Dermis blood vessel endothelial cell (primary cell): ENCODE data around the gene ANAPC16. TPM values are rescaled to one million over a fixed set of nuclear protein-coding genes. Genes with fewer than 3 reads are reported as not detected.
"Not testable (repeated sequence)": the region's sequence is repeated elsewhere in the genome, so short reads cannot be mapped to it uniquely, and the experiment has no call there.

ENCODE experiments used
- DNase-seq: peaks from one replicate; pipeline ENCODE4 v3.0.0; 2010
- total RNA-seq: library from RNA; depleted of rRNA; stranded (reverse); fragments of >200 nt; gene quantifications from 2 replicates; pipeline ENCODE4 v1.2.3, GENCODE V29; 2014

The ANAPC16 gene
- 51.5 and 54.5 TPM in 2 replicates for total RNA-seq

DNA sequence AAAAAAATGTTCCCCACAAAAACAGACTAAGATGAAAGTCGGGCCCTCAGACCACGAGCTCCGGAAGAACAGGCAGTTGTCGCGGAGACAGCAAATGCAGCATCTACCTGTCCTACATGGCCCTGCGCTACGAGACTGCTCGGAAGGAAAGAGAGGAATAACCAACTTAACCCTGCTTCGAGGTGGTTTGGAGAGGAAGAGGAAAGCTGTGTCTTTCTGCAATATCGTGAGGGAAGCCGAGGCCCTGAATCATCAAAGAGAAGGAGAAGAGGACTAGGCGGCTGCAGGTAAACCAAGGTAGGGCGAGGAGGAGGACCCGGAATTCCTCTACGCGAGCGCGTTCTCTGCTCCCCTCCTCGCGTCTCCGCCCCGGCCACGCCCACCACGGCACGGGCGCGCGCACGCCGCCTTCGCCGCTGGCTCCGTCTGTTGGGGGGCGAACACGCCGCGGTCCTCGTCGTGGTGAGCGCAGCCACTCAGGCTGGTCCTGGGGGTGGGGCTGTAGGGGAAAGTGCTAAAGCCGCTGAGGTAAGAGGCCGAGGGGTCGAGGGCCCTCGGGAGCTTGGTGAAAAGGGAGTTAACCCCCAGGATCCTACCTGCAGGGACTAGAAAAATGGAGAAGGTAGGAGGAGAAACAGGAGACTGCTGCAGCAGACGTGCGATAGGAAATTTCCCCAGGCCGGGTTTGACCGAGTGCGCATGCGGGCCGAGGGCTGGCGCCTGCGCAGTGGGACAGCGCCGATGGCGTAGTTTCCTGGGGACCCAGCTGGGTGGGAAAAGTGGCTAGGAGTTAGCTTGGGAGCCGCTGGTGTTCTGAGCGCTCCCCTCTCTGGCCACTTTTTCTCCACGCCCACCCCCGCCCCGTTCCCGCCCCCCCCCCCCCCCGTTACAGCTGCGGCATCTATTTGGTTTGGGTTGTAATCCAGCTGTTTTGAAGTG is at the start of gene ANAPC16, which contains the start of gene ASCC1:
TSS of gene ANAPC16 (plus strand) at position 402 of the 939 bp plus-strand sequence. CDS start 7,903 bp downstream, outside the sequence.
TSS of gene ASCC1 (minus strand) at position 666 of the 939 bp plus-strand sequence. CDS start 2,978 bp downstream, outside the sequence.
- peak; percentile 94 for DNase-seq

DNA sequence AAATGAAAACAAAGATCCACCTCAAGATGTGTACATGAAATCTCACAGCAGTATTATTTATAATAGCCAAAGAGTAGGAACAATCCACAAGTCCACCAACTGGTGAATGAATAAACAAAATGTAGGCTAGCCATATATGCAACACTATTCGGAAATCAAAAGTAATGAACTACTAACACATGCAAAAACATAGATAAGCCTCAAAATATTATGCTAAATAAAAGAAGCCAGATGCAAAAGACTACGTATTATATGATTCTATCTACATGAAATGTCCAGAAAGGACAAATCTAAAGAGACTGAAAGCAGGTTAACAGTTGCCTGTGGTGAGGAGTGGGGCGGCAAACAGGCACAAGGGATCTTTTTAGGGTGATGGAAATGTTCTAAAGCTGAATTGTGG is 48.7 kb upstream of the ANAPC16 start:
- no peak for DNase-seq

DNA sequence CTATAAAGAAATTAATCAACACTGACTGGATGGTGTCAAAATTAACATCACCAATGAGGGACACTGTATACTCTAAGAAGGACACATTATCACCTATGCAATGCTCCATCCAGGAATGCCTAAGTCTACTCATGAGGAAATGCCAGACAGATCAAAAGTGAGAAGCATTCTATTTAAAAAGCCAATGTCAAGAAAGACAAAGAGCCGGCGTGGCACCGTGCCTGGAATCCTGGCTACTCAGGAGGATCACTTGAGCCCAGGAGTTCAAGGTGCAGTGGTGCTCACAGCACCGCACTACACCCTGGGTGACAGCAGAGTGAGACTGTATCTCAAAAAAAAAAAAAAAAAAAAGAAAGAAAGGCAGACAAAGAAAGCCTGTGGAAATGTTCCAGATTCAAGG is 45.5 kb upstream of the ANAPC16 start:
- peak; percentile 56 for DNase-seq

DNA sequence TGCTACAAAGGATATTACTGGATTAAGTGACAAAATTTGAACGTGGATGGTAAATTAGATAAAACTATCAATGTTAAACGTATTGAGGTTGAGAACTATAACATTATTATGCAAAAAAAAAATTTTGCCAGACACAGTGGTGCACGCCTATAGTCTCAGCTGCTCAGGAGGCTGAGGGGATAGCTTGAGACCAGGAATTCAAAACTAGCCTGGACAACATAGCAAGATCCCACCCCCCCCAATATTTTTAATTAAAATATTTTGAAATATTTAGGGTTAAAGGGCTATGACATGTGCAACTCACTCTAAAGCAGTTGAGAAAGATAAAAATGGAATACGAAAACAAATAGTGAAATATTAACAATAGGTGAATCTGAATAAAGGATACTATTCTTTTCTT is 45.1 kb upstream of the ANAPC16 start:
- DNase-seq, result no peak

DNA sequence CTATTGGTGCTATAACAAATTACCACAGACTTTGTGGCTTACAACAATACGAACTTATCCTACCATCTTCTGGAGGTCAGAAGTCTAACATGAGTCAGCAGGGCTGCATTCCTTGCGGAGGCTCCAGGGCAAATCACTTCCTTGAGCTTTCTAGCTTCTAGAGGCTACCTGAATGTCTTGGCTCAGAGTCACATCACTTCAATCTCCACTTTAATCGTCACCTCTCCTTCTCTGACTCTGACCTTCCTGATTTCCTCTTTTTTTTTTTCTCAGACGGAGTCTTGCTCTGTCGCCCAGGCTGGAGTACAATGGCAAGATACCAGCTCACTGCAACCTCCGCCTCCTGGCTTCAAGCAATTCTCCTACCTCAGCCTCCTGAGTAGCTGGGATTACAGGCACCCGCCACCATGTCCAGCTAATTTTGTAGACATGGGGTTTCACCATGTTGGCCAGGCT is 44.6 kb upstream of the ANAPC16 start:
- peak; percentile 93 for DNase-seq

DNA sequence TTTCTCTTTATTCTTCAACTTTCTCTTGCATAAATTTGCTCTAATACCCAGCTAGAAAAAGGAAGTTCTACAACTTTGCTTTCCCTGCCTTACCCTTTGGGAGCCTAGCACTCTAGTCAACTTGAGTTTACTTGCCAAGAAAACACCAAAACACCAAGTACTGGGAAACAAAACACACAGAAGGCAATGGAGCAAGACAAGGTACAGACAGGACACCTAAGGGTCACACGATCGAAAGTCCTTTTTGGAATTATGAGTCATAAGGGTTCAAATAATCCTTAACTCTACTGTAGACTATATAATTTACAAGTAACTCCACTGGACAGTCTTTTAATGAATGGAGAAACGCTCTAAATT is 42.6 kb upstream of the ANAPC16 start:
- no peak for DNase-seq

DNA sequence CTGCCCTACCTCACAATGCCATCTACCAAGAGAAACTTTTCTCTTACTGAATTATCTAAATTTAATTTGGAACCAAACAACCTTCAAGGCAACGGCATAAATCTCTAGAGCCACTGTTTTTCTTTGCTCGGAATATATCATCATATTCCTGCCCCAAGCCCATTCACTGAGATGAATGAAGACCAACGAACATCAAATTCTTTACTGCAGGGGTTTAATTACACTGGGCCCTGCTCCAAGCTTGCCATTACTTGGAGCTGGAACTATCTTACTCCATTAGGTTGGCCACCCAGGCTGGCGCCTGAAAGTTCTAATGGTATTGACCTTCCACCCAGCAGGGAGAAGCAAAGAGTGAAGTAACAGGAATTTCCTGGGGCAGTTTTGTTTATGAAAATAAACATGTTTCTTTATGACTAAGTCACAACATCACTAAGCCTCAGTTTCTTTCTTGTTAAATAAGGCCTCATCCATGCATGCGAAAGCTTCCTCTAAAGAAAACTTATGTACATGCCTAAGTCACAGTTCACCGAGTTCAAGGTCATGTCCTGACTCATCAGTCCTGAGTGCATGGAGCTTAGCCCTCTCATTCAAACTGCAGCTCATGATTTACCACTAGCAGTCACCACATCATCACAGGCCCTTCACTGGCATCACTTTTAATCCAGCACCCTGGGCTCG is 42.1 kb upstream of the ANAPC16 start:
- DNase-seq, result no peak

DNA sequence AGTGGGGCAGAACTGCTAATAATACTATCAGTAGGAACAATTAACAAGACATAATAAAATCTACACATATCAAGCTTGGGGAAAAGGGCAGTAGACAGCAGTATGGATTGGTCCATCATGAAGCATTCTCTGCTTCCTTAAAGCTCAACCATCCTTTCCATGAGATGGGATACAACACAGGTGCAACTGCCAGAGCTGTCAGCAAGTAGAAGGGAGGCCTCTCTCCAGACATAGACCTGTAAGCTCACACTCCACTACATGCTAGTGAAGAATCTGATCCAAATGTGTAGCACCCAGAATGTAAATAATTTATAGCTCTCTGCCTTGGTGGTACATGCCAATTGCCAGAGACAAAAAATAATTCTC is 41.5 kb upstream of the ANAPC16 start:
- no peak for DNase-seq

DNA sequence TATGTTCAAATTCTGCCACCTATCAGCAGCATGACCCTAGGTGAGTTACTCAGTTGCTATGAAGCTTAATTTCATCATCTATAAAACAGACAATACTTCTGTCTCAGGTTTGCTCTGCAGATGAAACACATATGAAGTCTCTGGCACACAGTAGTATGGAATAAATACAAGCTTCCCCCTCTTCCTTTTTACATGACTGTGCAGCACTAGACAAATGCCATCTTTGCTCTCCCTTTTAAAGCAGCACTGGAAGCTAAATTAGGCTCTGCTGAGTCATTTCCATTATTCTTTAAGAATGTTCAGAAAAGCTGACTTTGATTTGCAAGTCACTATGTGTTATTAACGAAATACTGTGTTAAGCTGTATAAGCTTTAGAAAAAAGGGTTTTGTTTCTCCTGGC is 40.7 kb upstream of the ANAPC16 start:
- DNase-seq, result peak; percentile 66

DNA sequence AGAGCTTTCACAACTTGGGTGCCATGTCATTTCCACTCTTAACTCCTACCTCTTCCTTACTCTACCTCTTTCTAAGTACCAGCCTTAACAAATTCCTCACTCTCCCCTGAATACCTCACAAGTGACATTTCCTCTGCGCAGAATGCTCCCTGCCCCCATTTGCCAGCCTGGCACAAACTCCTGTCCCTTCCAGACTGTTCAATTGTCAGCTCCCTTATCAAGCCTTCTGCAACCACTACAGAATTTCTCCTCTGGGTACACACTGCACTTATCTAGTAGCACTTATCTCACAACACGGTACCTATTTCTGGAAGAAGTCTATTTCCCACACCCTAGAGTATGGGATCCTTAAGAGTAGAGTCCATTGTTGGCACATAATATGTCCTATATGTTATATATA is 39.1 kb upstream of the ANAPC16 start:
- DNase-seq, result no peak

DNA sequence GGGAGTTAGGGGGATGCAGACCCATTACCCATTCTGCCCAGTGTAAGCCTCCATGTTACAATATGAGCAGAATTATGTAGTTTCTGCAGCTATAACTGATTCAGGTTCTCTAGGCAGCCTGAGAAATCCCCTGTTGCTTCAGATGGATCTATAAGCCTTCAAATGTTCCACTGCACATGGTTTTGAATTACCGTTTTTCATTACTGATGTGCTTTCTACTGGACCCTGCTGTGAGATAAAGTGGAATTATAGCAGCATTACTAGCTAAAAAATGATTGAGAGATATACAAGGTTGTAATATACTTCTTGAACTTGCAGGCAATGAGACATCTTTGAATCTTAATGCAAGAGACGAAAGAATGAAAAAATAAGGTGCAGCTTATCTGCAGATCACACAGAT is 38.4 kb upstream of the ANAPC16 start:
- no peak for DNase-seq

DNA sequence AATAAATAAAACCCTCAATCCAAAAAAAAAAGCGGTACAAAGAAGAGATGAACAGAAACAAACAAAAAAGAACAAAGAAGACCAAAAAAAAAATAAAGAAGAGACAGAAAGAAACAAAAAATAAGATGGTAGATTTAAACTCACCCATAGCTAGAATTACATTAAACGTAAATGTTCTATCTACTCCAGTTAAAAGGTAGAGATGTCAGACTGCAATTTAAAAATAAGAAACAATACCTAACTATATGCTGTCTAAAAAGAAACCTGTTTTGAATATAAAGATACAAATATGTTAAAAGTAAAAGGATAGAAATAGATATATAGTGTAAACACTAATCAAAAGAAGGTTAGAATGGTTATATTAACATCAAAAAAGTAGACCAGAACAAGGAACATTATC is 31.7 kb upstream of the ANAPC16 start:
- DNase-seq, result no peak

DNA sequence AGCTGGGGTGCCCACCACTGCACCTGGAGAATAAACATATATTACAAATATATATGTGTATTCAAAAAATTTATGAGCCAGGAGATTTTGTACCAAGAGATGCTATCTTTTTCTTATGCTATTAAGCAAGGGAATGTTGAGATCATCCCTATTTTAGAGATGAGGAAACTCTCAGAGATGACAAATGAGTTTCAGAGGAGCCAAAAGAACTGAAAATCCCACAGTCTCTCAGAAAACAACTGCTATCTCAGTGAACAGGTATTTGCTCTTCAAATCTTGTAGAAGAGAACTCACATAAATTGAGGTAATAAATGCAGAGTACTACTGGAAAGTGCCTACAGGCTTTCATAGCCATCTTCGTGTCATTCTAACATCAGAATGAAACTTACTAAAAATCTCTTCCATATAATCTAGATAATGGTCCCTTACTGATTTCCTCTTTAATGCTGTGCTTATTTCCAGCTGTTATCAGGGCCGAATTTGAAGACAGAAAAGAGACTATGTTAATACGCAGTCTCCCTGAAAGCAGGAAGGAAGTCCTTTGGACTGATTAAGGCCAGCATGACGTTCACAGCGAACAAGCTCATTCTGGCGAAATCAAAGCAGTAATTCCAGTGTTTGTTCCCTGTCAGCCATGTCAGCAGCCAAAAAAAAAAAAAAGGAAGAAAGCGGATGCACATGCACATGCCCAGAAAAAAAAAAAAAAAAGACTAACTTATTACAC is 29.4 kb upstream of the ANAPC16 start:
- DNase-seq, result peak; percentile 84

DNA sequence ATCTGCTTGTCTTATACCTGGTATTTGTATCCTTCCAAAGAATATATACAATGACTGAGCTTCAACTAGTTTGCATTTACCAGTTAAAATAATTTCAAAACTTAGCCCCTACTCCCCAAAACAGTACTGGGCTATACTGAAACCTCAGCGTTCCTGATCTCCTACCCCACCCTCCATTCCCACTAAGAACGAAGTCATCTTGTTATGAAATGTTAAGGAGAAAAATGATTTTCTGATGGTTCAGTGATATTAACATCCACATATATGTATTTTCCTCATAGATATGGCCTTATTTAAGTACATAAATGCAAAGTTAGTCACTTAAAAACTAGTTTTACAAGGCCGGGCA is 28.9 kb upstream of the ANAPC16 start:
- DNase-seq, result no peak

DNA sequence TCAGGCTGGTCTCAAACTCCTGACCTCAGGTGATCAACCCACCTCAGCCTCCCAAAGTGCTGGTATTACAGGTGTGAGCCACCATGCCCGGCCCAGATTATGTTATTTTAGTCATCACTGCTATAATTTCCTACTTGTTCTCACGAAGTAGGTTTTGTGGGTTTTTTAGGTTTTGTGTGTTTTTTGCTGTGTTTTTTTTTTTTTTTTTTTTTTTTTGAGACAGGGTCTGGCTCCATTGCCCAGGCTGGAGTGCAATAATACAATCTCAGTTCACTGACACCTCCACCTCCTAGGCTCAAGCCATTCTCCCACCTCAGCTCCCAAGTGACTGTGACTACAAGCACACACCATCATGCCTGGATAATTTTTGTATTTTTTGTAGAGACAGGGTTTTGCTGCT is 20.9 kb upstream of the ANAPC16 start:
- DNase-seq, result no peak

DNA sequence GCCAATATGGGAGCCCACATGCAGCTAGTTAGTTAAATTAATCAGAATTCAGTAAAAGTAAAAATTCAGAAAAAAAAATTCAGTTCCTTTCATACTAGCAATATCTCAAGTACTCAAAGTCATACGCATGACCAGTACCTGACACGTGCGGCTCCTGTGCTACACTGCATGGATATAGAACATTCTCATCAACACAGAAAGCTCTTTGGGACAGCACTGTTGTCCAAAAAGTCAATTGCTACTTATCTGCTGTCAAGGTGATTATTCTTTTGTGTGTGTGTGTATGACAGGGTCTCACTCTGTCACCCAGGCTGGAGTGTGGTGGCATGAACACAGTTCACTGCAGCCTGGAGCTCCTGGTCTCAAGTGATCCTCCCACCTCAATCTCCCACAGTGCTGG is 14.9 kb upstream of the ANAPC16 start:
- no peak for DNase-seq

DNA sequence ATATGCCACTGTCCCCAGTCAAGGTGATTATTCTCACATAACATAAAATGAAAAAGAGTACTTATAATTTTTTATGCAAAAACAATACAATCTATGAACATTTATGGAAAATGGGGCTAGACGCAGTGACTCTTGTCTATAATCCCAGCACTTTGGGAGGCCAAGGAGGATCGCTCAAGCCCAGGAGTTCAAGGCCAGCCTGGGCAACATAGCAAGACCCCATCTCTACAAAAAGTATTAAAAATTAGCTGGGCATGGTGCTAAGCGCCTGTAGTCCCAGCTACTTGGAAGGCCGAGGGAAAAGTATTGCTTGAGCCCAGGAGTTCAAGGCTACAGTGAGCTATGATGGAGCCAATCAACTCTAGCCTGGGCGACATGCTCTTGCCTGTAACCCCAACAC is 14.5 kb upstream of the ANAPC16 start:
- no peak for DNase-seq

DNA sequence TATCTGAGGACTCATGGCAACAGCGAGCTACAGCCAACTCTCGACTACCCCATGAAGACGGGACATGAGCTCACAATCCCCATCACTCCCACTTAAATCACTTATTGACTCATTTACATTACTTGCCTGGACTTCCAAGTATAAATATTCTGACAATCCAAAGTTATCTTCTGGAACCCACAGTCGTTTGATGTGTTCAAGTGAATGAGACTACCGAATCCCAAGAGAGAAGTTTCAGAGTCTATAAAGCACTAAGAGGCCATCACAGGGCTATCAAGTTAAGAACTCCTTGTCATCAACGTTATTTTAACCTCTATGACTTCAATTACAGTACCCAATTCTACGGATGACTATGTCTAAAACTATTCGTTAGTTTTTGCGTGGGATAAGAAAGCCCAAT is 11.5 kb upstream of the ANAPC16 start:
- DNase-seq, result no peak

DNA sequence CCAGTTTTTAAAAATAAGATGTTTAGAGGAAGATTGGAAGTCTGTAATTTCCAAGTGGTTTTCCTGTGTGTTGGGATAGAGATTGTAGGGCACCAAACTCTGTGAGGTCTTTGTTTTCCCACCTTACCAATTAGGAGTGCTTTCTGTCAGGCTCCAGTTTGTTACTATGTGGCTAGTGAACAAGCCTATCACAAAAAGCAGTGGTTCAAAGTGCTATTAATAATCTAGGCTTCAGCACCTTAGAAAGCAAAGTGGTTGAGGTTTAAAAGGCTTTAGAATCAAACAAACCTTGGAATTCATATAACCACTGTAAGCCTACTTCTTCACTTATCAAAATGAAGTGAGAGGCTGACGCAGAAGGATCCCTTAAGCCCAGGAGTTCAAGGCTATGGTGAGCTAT is 11.1 kb upstream of the ANAPC16 start:
- no peak for DNase-seq

DNA sequence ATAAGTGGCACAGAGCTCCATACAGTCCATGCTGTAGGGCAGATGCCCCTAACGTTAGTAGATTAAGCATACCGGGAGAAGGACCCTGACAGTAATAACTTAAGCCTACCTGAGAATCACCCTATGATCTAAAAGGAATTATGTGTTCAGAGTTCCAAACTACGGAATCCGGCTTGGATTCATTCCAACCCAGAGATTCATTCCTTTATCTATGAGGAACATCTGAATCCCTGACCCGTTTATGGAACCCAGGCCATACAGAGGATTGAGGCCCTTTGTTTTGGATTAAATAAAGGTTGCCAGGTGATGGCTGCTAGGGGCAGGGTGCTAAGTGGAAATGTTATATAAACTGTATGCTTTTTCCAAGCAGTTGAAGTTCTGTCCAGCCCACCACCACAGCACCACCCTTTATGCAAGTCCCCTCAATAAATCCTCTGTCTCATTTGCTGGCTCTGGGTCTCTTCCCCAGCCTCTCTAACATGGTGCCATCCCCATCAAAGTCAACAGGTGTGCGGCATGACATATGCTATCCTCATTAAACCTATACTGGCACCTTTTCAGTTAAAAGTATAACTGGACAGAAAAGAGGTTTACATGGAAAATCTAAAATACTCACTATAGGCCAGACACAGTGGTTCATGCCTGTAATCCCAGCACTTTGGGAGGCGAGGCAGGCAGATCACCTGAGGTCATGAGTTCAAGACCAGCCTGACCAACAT is 9.1 kb upstream of the ANAPC16 start:
- DNase-seq, result no peak

DNA sequence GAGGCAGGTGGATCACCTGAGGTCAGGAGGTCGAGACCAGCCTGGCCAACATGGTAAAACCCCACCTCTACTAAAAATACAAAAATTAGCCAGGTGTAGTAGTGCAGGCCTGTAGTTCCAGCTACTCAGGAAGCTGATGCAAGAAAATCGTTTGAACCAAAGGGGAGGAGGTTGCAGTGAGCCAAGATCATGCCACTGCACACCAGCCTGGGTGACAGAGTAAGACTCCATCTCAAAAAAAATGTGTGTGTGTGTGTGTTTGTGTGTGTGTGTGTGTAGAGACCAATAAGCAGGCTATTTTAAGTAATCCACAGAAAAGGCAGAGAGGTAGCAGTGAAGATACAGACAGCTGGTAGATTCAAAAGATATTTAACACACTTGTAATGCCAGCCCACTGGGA is 7.3 kb upstream of the ANAPC16 start:
- not testable (repeated sequence) for DNase-seq

DNA sequence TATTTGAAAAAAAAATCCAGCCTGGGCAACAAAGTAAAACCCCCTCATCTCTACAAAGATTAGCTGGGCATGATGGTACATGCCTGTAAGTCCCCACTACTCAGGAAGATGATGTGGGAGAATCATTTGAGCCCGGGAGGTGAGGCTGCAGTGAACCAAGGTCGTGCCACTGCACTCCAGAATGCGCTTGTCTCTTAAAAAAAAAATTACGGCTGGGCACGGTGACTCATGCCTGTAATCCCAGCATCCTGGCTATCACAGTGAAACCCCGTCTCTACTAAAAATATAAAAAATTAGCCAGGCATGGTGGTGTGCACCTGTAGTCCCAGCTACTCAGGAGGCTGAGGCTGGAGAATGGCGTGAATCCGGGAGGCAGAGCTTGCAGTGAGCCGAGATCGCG is 4.4 kb upstream of the ANAPC16 start:
- peak; percentile 16 for DNase-seq

DNA sequence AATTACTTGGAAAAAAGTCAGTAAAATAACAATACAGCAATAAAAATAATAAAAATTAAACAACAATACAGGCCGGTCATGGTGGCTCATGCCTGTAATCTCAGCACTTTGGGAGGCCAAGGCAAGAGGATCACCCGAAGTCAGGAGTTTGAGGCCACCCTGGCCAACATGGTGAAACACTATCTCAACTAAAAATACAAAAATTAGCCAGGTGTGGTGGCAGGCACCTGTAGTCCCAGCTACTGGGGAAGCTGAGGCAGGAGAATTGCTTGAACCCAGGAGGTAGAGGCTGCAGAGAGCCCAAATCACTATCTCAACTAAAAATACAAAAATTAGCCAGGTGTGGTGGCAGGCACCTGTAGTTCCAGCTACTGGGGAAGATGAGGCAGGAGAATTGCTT is 4.0 kb upstream of the ANAPC16 start:
- DNase-seq, result not testable (repeated sequence)
